Gastrocnemius medialis (tissue), 4 donors: ENCODE results near the gene LINGO1. TPM values are rescaled to one million over a fixed set of nuclear protein-coding genes. Genes with fewer than 3 reads are reported as not detected.

Experiments used
- ATAC-seq, 2 donors: fragments of 150-250 bp; one replicate each; pipeline ENCODE4 v1.9.1; 2016
- DNase-seq, 2 donors: peaks; one replicate each; pipeline ENCODE4 v3.0.0-alpha.2; 2019
- H3K27ac ChIP-seq, 4 donors: fragments of 200-600 bp; sonication (generic); 1 replicate in 1 of 4; 2 replicates in 3 of 4; pipeline ENCODE4 v1.5.1; 2016 to 2018; ENCODE audit warnings: mild to moderate bottlenecking in 2 of 4, moderate library complexity in 1 of 4
- H3K27me3 ChIP-seq, 3 donors: fragments of 200-600 bp; sonication (generic) in 2 of 3; 1 replicate in 1 of 3; 2 replicates in 2 of 3; pipeline versions ENCODE4 v1.5.1 to v1.6.0; 2016 to 2019; ENCODE audit warnings: mild to moderate bottlenecking in 1 of 3, moderate library complexity in 1 of 3
- H3K36me3 ChIP-seq, 2 donors: fragments of 200-600 bp; sonication (generic) in 1 of 2; one replicate each; pipeline ENCODE4 v1.5.1; 2017 to 2018
- H3K4me1 ChIP-seq, 2 donors: fragments of 200-600 bp; sonication (generic) in 1 of 2; one replicate each; pipeline ENCODE4 v1.5.1; 2016 to 2017; ENCODE audit warnings: mild to moderate bottlenecking in 2 of 2
- H3K4me3 ChIP-seq, 4 donors: fragments of 200-600 bp; sonication (generic) in 3 of 4; 1 replicate in 1 of 4; 2 replicates in 3 of 4; pipeline ENCODE4 v1.5.1; 2016 to 2019; ENCODE audit warnings: mild to moderate bottlenecking in 2 of 4
- H3K9me3 ChIP-seq, 3 donors: fragments of 200-600 bp; sonication (generic) in 2 of 3; 1 replicate in 1 of 3; 2 replicates in 2 of 3; pipeline ENCODE4 v1.5.1; 2016 to 2019
- POLR2A ChIP-seq, 2 donors: fragments of 450-650 bp; IDR thresholded peaks; one replicate each; pipeline ENCODE4 v1.6.1; 2017; ENCODE audit warnings: antibody characterized with exemption in 2 of 2, mild to moderate bottlenecking in 2 of 2, moderate library complexity in 2 of 2
- in situ Hi-C, 4 donors: fragments of 200-750 bp; cut with MboI; loops; one replicate each; pipeline versions ENCODE4 v1.15.0 to v1.8.0; 2017; ENCODE audit warnings: low sequenced_read_pairs in 4 of 4
- intact Hi-C: fragments of 100-400 bp; cut with DNase I; formaldehyde crosslinking; loops from one replicate; pipeline ENCODE4 v1.15.1; 2023; ENCODE audit warnings: low total_unique reads
- total RNA-seq, 4 donors: library from RNA; depleted of rRNA; stranded (reverse); fragments of >200 nt; gene quantifications; one replicate each; pipeline versions ENCODE4 v1.1.0 to v1.2.3, GENCODE V29; 2016
- TF ChIP-seq, protein P1 (sequence below), 5 experiments: fragments of 450-650 bp in 3 of 5; fragments of 200-600 bp in 2 of 5; sonication (generic) in 2 of 5; IDR thresholded peaks in 4 of 5; conservative IDR thresholded peaks in 1 of 5; 1 replicate in 4 of 5; 2 replicates in 1 of 5; pipeline ENCODE4 v1.5.1; 2016 to 2019; ENCODE audit warnings: antibody characterized with exemption in 5 of 5, mild to moderate bottlenecking in 3 of 5, moderate library complexity in 3 of 5

LINGO1 gene
- total RNA-seq, 4 donors from 2014 or later: 0.94 to 12.8 TPM; not detected in 2

DNA sequence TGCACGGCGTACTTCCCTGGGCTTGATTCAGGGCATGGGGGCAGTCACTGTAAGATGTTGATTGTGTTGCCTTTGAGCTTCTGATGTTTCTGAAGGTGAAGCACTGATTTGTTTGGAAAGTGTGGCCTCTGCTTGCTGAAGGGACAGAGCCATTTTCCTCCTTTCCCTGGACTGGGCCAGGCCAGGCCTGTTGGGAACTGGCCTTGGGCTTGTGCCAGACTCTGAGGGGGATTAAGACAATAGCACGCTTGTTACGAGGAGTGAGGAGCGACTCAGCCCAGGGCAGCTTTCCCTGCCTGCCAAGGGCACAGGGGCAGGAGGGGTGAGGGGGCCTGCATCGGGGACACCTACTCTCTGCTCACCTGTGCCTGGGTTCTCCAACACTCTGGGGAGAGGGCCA lies 42.9 kb downstream of the LINGO1 start:
- no peak for ATAC-seq
- Histone ChIP-seq H3K4me1 (no peaks in the 10 kb centered on the region), H3K27ac (no peak overlapping the region), H3K9me3 (no peaks in the 10 kb centered on the region), H3K4me3 (no peak overlapping the region), H3K27me3 (no peaks in the 10 kb centered on the region), H3K36me3 (no peaks in the 10 kb centered on the region)
- TF ChIP-seq POLR2A (IDR thresholded peaks at IDR 0.05): no peak
- TF ChIP-seq, protein P1, sequence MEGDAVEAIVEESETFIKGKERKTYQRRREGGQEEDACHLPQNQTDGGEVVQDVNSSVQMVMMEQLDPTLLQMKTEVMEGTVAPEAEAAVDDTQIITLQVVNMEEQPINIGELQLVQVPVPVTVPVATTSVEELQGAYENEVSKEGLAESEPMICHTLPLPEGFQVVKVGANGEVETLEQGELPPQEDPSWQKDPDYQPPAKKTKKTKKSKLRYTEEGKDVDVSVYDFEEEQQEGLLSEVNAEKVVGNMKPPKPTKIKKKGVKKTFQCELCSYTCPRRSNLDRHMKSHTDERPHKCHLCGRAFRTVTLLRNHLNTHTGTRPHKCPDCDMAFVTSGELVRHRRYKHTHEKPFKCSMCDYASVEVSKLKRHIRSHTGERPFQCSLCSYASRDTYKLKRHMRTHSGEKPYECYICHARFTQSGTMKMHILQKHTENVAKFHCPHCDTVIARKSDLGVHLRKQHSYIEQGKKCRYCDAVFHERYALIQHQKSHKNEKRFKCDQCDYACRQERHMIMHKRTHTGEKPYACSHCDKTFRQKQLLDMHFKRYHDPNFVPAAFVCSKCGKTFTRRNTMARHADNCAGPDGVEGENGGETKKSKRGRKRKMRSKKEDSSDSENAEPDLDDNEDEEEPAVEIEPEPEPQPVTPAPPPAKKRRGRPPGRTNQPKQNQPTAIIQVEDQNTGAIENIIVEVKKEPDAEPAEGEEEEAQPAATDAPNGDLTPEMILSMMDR (IDR thresholded peaks at IDR 0.05 in 4 of 5, conservative IDR thresholded peaks at IDR 0.05 in 1 of 5): no peak
- intact Hi-C loops: no loop called here
- no peak for DNase-seq
- in situ Hi-C loops: no loop called here

DNA sequence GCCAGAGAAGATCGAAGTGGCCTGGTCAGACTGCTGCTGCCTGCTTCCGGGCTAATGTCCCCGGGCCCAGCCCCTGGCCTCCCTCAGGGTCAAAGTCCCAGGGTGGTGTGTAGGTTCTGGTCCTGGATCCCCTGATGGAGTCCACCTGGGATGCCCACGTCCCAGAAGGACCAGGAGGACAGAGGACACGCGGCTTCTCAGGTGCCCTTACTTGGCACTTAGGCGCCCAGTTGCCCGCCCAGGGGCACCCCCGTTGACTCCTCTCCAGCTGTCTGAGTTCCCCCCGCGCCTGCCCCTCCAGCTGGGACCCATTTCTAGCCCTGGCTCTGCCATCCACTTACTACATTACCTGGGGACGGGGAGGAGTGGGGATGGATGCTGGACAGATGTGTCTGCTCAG lies 44.6 kb downstream of the LINGO1 start:
- no peak for ATAC-seq
- no peak overlapping the region for H3K4me3 ChIP-seq
- intact Hi-C loops (no loop called here), in situ Hi-C loops (no loop called here)
- no peaks in the 10 kb centered on the region for H3K27me3 ChIP-seq
- H3K4me1 ChIP-seq: no peaks in the 10 kb centered on the region
- H3K27ac ChIP-seq: no peak overlapping the region
- no peak for DNase-seq
- H3K9me3 ChIP-seq: no peaks in the 10 kb centered on the region
- no peak for TF ChIP-seq POLR2A (IDR thresholded peaks at IDR 0.05)
- no peaks in the 10 kb centered on the region for H3K36me3 ChIP-seq

DNA sequence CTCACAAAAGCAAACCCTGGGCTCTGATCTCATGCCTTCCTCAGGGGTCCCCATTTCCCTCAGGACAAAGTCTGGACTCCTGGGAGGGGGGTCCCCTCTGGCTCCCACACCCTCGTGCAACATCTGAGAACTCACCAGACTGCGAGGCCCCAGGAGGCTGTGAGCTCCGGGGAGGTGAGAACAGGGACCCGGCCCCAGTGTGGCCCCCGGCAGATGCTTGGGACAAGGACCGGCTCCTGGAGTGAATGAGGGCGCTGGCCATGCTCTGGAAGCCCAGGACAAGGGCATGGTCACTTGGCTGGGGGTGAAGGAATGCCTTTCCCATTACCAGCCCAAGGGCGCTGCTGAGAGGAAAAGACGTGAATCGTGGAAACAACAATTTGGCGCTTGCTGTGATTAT lies 48.0 kb downstream of the LINGO1 start:
- Histone ChIP-seq H3K4me3 (no peak overlapping the region), H3K4me1 (no peaks in the 10 kb centered on the region), H3K36me3 (no peaks in the 10 kb centered on the region), H3K9me3 (no peaks in the 10 kb centered on the region), H3K27me3 (no peaks in the 10 kb centered on the region), H3K27ac (no peak overlapping the region)
- ATAC-seq (no peak), DNase-seq (no peak)
- no peak for TF ChIP-seq POLR2A (IDR thresholded peaks at IDR 0.05)
- TF ChIP-seq, protein P1 (IDR thresholded peaks at IDR 0.05 in 4 of 5, conservative IDR thresholded peaks at IDR 0.05 in 1 of 5): no peak
- intact Hi-C loops: no loop called here
- in situ Hi-C loops: no loop called here

DNA sequence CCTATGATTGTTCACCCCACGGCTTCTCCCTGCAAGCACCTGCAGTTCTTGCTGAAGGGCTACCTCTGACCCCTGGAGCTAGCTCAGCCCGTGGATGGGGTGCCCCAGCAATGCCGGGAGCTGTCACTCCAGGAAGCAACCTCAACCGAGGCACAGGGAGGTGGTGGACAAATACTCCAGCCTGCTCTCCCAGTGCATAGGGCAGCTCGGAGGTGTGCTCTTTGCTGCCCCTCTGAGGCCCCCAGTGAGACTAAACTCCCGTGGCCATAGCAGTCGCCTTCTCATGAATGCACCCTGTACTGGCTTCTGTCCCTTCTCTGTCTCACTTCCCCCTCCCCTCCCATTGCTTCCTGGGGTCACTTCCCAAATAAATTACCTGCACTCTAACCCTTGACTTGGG lies 48.5 kb downstream of the LINGO1 start:
- in situ Hi-C loops: no loop called here
- no peaks in the 10 kb centered on the region for H3K4me1 ChIP-seq
- no peaks in the 10 kb centered on the region for H3K9me3 ChIP-seq
- TF ChIP-seq, protein P1 (IDR thresholded peaks at IDR 0.05 in 4 of 5, conservative IDR thresholded peaks at IDR 0.05 in 1 of 5): no peak
- TF ChIP-seq POLR2A (IDR thresholded peaks at IDR 0.05): no peak
- H3K4me3 ChIP-seq: no peak overlapping the region
- no peak for DNase-seq
- intact Hi-C loops: no loop called here
- no peaks in the 10 kb centered on the region for H3K36me3 ChIP-seq
- no peak overlapping the region for H3K27ac ChIP-seq
- no peak for ATAC-seq
- no peaks in the 10 kb centered on the region for H3K27me3 ChIP-seq

DNA sequence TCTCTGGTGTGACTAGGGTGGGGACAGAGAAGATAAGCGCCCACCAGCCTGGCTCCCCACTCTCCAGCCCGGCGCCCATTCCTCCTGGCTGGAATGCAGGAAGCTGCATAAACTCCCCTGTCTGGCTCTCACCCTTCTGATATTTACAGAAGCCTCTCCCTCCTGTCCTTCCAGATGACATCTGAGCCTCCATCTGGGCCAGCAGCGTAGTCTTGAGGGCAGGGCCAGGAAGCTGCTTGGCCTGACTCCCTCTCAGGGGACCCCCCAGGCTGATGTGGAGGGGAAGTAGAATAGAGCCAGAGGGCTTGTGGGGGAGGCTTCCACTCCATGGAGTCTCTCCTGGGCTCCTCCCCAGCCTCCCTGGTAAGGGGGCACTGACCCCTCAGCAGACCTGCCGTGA lies 49.9 kb downstream of the LINGO1 start:
- H3K36me3 ChIP-seq: no peaks in the 10 kb centered on the region
- H3K27me3 ChIP-seq: no peaks in the 10 kb centered on the region
- no peak for DNase-seq
- TF ChIP-seq, protein P1 (IDR thresholded peaks at IDR 0.05 in 4 of 5, conservative IDR thresholded peaks at IDR 0.05 in 1 of 5): no peak
- H3K9me3 ChIP-seq: no peaks in the 10 kb centered on the region
- no peak for ATAC-seq
- H3K4me1 ChIP-seq: no peaks in the 10 kb centered on the region
- in situ Hi-C loops (no loop called here), intact Hi-C loops (no loop called here)
- H3K27ac ChIP-seq: no peak overlapping the region
- H3K4me3 ChIP-seq: no peak overlapping the region
